ENCODE results near the gene SLC5A8.

DNA sequence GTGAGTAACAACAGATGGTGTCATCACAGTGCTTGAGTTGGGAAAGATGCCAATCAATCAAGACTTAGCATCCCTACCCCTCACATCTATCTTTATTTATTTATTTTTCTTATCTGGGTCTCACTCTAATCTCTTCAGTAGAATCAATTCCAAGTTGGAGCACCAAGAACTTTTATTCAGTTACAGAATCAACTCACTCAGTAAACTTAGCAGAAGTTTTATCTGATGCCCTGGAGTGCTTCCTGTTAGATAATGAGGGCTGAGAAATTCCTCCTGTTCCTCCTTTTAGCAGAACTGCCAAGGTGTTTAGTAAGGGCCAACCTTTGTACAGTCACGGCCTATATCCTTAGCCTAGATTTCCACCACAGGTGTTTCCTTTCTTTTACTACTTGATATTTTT is 11.3 kb upstream of the SLC5A8 start:
- TF ChIP-seq POLR2A (IDR thresholded peaks at IDR 0.05): no peak
- TF ChIP-seq, protein P1, sequence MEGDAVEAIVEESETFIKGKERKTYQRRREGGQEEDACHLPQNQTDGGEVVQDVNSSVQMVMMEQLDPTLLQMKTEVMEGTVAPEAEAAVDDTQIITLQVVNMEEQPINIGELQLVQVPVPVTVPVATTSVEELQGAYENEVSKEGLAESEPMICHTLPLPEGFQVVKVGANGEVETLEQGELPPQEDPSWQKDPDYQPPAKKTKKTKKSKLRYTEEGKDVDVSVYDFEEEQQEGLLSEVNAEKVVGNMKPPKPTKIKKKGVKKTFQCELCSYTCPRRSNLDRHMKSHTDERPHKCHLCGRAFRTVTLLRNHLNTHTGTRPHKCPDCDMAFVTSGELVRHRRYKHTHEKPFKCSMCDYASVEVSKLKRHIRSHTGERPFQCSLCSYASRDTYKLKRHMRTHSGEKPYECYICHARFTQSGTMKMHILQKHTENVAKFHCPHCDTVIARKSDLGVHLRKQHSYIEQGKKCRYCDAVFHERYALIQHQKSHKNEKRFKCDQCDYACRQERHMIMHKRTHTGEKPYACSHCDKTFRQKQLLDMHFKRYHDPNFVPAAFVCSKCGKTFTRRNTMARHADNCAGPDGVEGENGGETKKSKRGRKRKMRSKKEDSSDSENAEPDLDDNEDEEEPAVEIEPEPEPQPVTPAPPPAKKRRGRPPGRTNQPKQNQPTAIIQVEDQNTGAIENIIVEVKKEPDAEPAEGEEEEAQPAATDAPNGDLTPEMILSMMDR (IDR thresholded peaks at IDR 0.05): no peak
